GM10266 (cell line): Measurements from ENCODE around the gene INCA1.

ENCODE experiments used
- DNase-seq: peaks from one replicate; pipeline ENCODE4 v3.0.0; 2012; ENCODE audit errors: extremely low spot score
- CTCF ChIP-seq: IDR thresholded peaks from 2 replicates; pipeline ENCODE4 v1.5.1; 2012; ENCODE audit warnings: mild to moderate bottlenecking, low read depth; ENCODE audit not compliant: control insufficient read depth, insufficient read depth; ENCODE audit errors: missing control alignments

Gene INCA1

DNA sequence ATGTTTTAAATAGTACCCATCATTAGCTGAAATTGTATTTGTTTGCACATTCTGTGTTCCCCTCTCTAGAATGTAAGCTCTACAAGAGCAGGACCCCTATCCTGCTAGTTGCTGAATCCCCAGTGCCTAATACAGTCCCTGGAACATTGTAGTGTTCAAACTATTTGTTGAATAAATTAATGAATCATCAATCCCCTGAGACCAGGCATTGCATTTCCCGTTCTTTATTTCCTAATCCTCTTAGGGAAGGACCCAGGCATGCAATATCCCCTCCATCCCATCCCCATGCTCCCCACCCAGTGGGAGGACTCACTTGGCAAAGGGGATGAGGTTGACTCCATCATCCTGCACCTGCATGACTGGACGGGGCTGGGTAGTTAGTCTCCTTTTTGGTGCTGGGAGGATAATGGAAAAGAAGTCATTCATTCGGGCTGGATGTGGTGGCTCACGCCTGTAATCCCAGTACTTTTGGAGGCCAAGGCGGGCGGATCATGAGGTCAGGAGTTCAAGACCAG, 3.2 kb downstream of the INCA1 start:
- DNase-seq: no peak
- TF ChIP-seq CTCF: no peak

- no peak for DNase-seq
- no peak for TF ChIP-seq CTCF
Measured at GRCh38 chr17:4987767-4988567, 9.4 kb downstream of the INCA1 start.

- TF ChIP-seq CTCF: peak; percentile 76
- DNase-seq: peak; percentile 87
Measured at GRCh38 chr17:4986951-4987766, 10.2 kb downstream of the INCA1 start, which contains the start of gene CAMTA2. Gene CAMTA2 (minus strand): TSS chr17:4987675. CDS start chr17:4986222, 1,453 bp downstream.

- no peak for DNase-seq
- no peak for TF ChIP-seq CTCF
Measured at GRCh38 chr17:4986403-4986802, 10.9 kb downstream of the INCA1 start.

GRCh38 chr17:4982305-4982704, 15.0 kb downstream of the INCA1 start:
- no peak for DNase-seq
- TF ChIP-seq CTCF: no peak

DNA sequence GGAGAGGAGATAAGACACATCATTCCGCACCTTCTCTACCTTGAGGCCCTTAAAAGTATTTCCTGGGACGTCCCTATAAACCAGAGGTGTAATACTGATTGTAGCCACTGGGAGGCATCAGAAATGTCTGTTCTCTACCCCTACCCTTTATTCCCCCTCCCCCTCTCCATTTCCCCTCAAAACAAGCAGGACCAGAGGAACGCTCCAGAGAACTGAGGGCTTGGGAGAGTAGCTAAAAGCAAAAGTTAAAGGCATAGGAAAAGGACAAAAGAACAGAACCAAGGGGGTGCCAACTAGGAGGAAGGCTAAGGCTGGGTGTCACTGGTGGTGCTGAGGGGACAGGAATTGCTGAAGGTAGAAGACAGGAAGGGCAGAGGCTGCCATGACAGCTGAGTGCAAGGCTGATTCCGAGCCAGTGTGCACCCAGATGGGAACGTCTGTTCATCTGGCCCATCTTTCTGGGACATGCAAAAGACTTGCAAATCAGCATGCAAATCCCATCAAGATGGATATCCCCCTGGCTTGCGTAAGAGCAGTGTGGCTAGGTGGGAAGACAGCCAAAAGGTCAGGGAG, 16.6 kb downstream of the INCA1 start:
- TF ChIP-seq CTCF: peak; percentile 55
- DNase-seq: peak; percentile 68
